Sciatic nerve (tissue), 2 donors: Measurements from ENCODE around the gene MYO18B. TPM values are rescaled to one million over a fixed set of nuclear protein-coding genes. Genes with fewer than 3 reads are reported as not detected.

ENCODE experiments used
- ATAC-seq: fragments of 200-7000 bp; cut with Tn5 transposase; one replicate; pipeline ENCODE4 v1.9.1; 2020; ENCODE audit warnings: mild to moderate bottlenecking, moderate library complexity
- DNase-seq: peaks from one replicate; pipeline ENCODE4 v3.0.0-alpha.2; 2020; ENCODE audit warnings: low spot score
- intact Hi-C: fragments of 100-400 bp; cut with DNase I; formaldehyde crosslinking; loops from one replicate; pipeline ENCODE4 v1.14.2; 2022
- total RNA-seq: library from RNA; stranded (reverse); fragmentation: NEBNext Ultra II Directional; extraction: Animal tissue kit (Norgen Biotek cat#: 25700); gene quantifications from one replicate; pipeline ENCODE4 v1.2.1, GENCODE V29; 2021
- donor health status: DM: no; HTN: no; CAD: no.
- donor health status: DM: no; HTN: no; CAD: no.

Gene MYO18B
- total RNA-seq, 1 donor from 2014 or later, result not detected

GRCh38 chr22:25835348-25835747, 93.4 kb downstream of the MYO18B start:
- intact Hi-C loops, result no loop called here

GRCh38 chr22:25837288-25837900, 95.4 kb downstream of the MYO18B start:
- DNase-seq (no peak), ATAC-seq (no peak)
- intact Hi-C loops, result no loop called here

More at GRCh38 chr22:25835348-25835747, 93.4 kb downstream of the MYO18B start:
- ATAC-seq, result no peak
- DNase-seq, result no peak

GRCh38 chr22:25838960-25839741, 97.2 kb downstream of the MYO18B start:
- intact Hi-C loops, result no loop called here
- ATAC-seq (no peak), DNase-seq (no peak)

- intact Hi-C loops, result no loop called here
- DNase-seq (no peak), ATAC-seq (no peak)
Observed at GRCh38 chr22:25839755-25840154, 97.8 kb downstream of the MYO18B start.

- DNase-seq (no peak), ATAC-seq (no peak)
- intact Hi-C loops, result no loop called here
Observed at GRCh38 chr22:25840167-25840566, 98.2 kb downstream of the MYO18B start.

- no peak for ATAC-seq
- DNase-seq, result no peak
- intact Hi-C loops, result no loop called here
Observed at GRCh38 chr22:25840891-25841290, 98.9 kb downstream of the MYO18B start.

- no peak for DNase-seq
- intact Hi-C loops, result no loop called here
Observed at GRCh38 chr22:25841775-25842174, 99.8 kb downstream of the MYO18B start.

GRCh38 chr22:25843660-25844405, 101.8 kb downstream of the MYO18B start:
- intact Hi-C loops, result no loop called here
- DNase-seq (no peak), ATAC-seq (no peak)

More at GRCh38 chr22:25841775-25842174, 99.8 kb downstream of the MYO18B start:
- ATAC-seq, result no peak

GRCh38 chr22:25844601-25845000, 102.6 kb downstream of the MYO18B start:
- ATAC-seq (no peak), DNase-seq (no peak)
- intact Hi-C loops, result no loop called here

GRCh38 chr22:25845985-25846745, 104.2 kb downstream of the MYO18B start:
- no peak for DNase-seq
- no peak for ATAC-seq
- intact Hi-C loops, result no loop called here

- intact Hi-C loops, result no loop called here
- DNase-seq, result no peak
Observed at GRCh38 chr22:25847451-25847850, 105.5 kb downstream of the MYO18B start.

GRCh38 chr22:25848954-25849353, 107.0 kb downstream of the MYO18B start:
- ATAC-seq, result no peak
- no peak for DNase-seq
- intact Hi-C loops, result no loop called here

More at GRCh38 chr22:25847451-25847850, 105.5 kb downstream of the MYO18B start:
- ATAC-seq, result no peak

- intact Hi-C loops, result no loop called here
- ATAC-seq, result no peak
Observed at GRCh38 chr22:25849522-25849921, 107.5 kb downstream of the MYO18B start.

GRCh38 chr22:25852223-25852622, 110.2 kb downstream of the MYO18B start:
- intact Hi-C loops, result no loop called here
- ATAC-seq (no peak), DNase-seq (no peak)

More at GRCh38 chr22:25849522-25849921, 107.5 kb downstream of the MYO18B start:
- DNase-seq, result no peak

- intact Hi-C loops, result no loop called here
- ATAC-seq, result no peak
Observed at GRCh38 chr22:25853078-25853477, 111.1 kb downstream of the MYO18B start.

GRCh38 chr22:25853501-25854284, 111.7 kb downstream of the MYO18B start:
- DNase-seq (no peak), ATAC-seq (no peak)
- intact Hi-C loops, result no loop called here

More at GRCh38 chr22:25853078-25853477, 111.1 kb downstream of the MYO18B start:
- DNase-seq, result no peak

GRCh38 chr22:25869771-25870170, 127.8 kb downstream of the MYO18B start:
- intact Hi-C loops, result no loop called here
- ATAC-seq (no peak), DNase-seq (no peak)

GRCh38 chr22:25874327-25874726, 132.3 kb downstream of the MYO18B start:
- intact Hi-C loops, result no loop called here
- ATAC-seq, result no peak

More at GRCh38 chr22:25874327-25874726, 132.3 kb downstream of the MYO18B start:
- DNase-seq, result no peak
